Measurements from ENCODE around the gene RFXANK.
"Not testable (repeated sequence)": the region's sequence is repeated elsewhere in the genome, so short reads cannot be mapped to it uniquely, and the experiment has no call there.

Gene RFXANK

GRCh38 chr19:19192078-19192882, at the start of gene RFXANK, which contains the start of gene BORCS8:
Gene RFXANK, plus strand, starts transcription at chr19:19192258. Its CDS starts 1,689 bp downstream, at chr19:19193947.
Gene BORCS8, minus strand, starts transcription at chr19:19192152. Its CDS starts 35 bp downstream, at chr19:19192117.
- in situ Hi-C loops (cut with MboI; ENCODE audit: low sequenced_read_pairs) = no loop called here

- in situ Hi-C loops (cut with MboI; ENCODE audit: low sequenced_read_pairs) = no loop called here
Measured at GRCh38 chr19:19142347-19142746, 49.7 kb upstream of the RFXANK start.

- in situ Hi-C loops (cut with MboI; ENCODE audit: low sequenced_read_pairs) = no loop called here
Measured at GRCh38 chr19:19145281-19145680, 46.8 kb upstream of the RFXANK start.

GRCh38 chr19:19145684-19146608, 46.1 kb upstream of the RFXANK start:
- in situ Hi-C loops (cut with MboI; ENCODE audit: low sequenced_read_pairs) = no loop called here

GRCh38 chr19:19146865-19147264, 45.2 kb upstream of the RFXANK start:
- in situ Hi-C loops (cut with MboI; ENCODE audit: low sequenced_read_pairs) = no loop called here

GRCh38 chr19:19147344-19147743, 44.7 kb upstream of the RFXANK start:
- in situ Hi-C loops (cut with MboI; ENCODE audit: low sequenced_read_pairs) = no loop called here

- in situ Hi-C loops (cut with MboI; ENCODE audit: low sequenced_read_pairs) = not testable (repeated sequence)
Measured at GRCh38 chr19:19148504-19148903, 43.6 kb upstream of the RFXANK start.

- in situ Hi-C loops (cut with MboI; ENCODE audit: low sequenced_read_pairs) = no loop called here
Measured at GRCh38 chr19:19149435-19149834, 42.6 kb upstream of the RFXANK start.

GRCh38 chr19:19151418-19151817, 40.6 kb upstream of the RFXANK start:
- in situ Hi-C loops (cut with MboI; ENCODE audit: low sequenced_read_pairs) = no loop called here

GRCh38 chr19:19152668-19153384, 39.2 kb upstream of the RFXANK start:
- in situ Hi-C loops (cut with MboI; ENCODE audit: low sequenced_read_pairs) = no loop called here

- in situ Hi-C loops (cut with MboI; ENCODE audit: low sequenced_read_pairs) = no loop called here
Measured at GRCh38 chr19:19154768-19155494, 37.1 kb upstream of the RFXANK start.

- in situ Hi-C loops (cut with MboI; ENCODE audit: low sequenced_read_pairs) = no loop called here
Measured at GRCh38 chr19:19155495-19156219, 36.4 kb upstream of the RFXANK start.

- in situ Hi-C loops (cut with MboI; ENCODE audit: low sequenced_read_pairs) = no loop called here
Measured at GRCh38 chr19:19157808-19158207, 34.2 kb upstream of the RFXANK start.

GRCh38 chr19:19159534-19159933, 32.5 kb upstream of the RFXANK start:
- in situ Hi-C loops (cut with MboI; ENCODE audit: low sequenced_read_pairs) = no loop called here

- in situ Hi-C loops (cut with MboI; ENCODE audit: low sequenced_read_pairs) = no loop called here
Measured at GRCh38 chr19:19160461-19161035, 31.5 kb upstream of the RFXANK start.

- in situ Hi-C loops (cut with MboI; ENCODE audit: low sequenced_read_pairs) = no loop called here
Measured at GRCh38 chr19:19162495-19162894, 29.6 kb upstream of the RFXANK start.

GRCh38 chr19:19165396-19165795, 26.7 kb upstream of the RFXANK start:
- in situ Hi-C loops (cut with MboI; ENCODE audit: low sequenced_read_pairs) = no loop called here

- in situ Hi-C loops (cut with MboI; ENCODE audit: low sequenced_read_pairs) = no loop called here
Measured at GRCh38 chr19:19167612-19168011, 24.4 kb upstream of the RFXANK start.
